B cell (primary cell): ENCODE results near the gene ZNF148.

Source experiments
- CTCF ChIP-seq: fragments of 200-600 bp; IDR thresholded peaks from one replicate; pipeline ENCODE4 v1.8.0; 2022; ENCODE audit warnings: antibody characterized with exemption, mild to moderate bottlenecking
- EZH2 ChIP-seq: IDR thresholded peaks from 2 replicates; pipeline ENCODE4 v1.6.1; 2012; ENCODE audit warnings: borderline replicate concordance, low read depth, mild to moderate bottlenecking, moderate library complexity, low read length; ENCODE audit not compliant: insufficient read depth, poor library complexity, severe bottlenecking

- no peak for TF ChIP-seq CTCF
- no peak for TF ChIP-seq EZH2
Measured at GRCh38 chr3:125200731-125201139, 174.4 kb downstream of the ZNF148 start.
